H1 (cell line): ENCODE results near the gene VARS2. TPM values are rescaled to one million over a fixed set of nuclear protein-coding genes. Genes with fewer than 3 reads are reported as not detected.

Experiments
- CTCF ChIA-PET: fragments of 300-600 bp; sonication (Branson Sonifier 250); formaldehyde crosslinking; loops from one replicate; lab custom pipeline; 2021; ENCODE audit not compliant: partially characterized antibody; lab: Charles Lee
- POLR2A ChIA-PET: fragments of 300-600 bp; sonication (Branson Sonifier 250); formaldehyde crosslinking; loops from one replicate; lab custom pipeline; 2021; ENCODE audit warnings: inconsistent platforms; ENCODE audit not compliant: partially characterized antibody; lab: Charles Lee
- DNase-seq, 2 experiments: peaks; one replicate each; pipeline versions ENCODE4 v3.0.0 to v3.0.0-alpha.2; 2010 to 2022; ENCODE audit warnings: low spot score in 2 of 2, low read depth in 1 of 2, mixed read lengths in 1 of 2
- FAIRE-seq: peaks from 2 replicates; lab custom pipeline; 2011; peaks lifted over from hg19 to GRCh38; lab: Jason Lieb, UNC
- H2AFZ ChIP-seq: 2 replicates; pipeline ENCODE4 v1.8.1; 2012; ENCODE audit warnings: low read length, inconsistent platforms
- H2AK5ac ChIP-seq: 2 replicates; pipeline ENCODE4 v1.6.1; 2013; ENCODE audit warnings: low read depth, low read length
- H2BK120ac ChIP-seq: replicated peaks from 2 replicates; pipeline ENCODE3; 2013; ENCODE audit warnings: low read depth, low read length, inconsistent platforms
- H2BK12ac ChIP-seq: 2 replicates; pipeline ENCODE4 v1.6.1; 2013; ENCODE audit warnings: low read depth, low read length
- H2BK15ac ChIP-seq: 2 replicates; pipeline ENCODE4 v1.6.1; 2013; ENCODE audit warnings: low read length
- H2BK20ac ChIP-seq: 2 replicates; pipeline ENCODE4 v1.6.1; 2013; ENCODE audit warnings: low read length
- H2BK5ac ChIP-seq: 2 replicates; pipeline ENCODE4 v1.6.1; 2013; ENCODE audit warnings: low read depth, low read length
- H3K14ac ChIP-seq: 2 replicates; pipeline ENCODE4 v1.6.1; 2013; ENCODE audit warnings: inconsistent platforms; ENCODE audit not compliant: insufficient read length
- H3K18ac ChIP-seq: 2 replicates; pipeline ENCODE4 v1.6.1; 2013; ENCODE audit warnings: low read length; ENCODE audit errors: extremely low read depth
- H3K23ac ChIP-seq: 2 replicates; pipeline ENCODE4 v1.6.1; 2013; ENCODE audit warnings: inconsistent platforms; ENCODE audit not compliant: insufficient read length
- H3K23me2 ChIP-seq: 2 replicates; pipeline ENCODE4 v1.6.1; 2013; ENCODE audit warnings: low read depth, low read length
- H3K27ac ChIP-seq: 2 replicates; pipeline ENCODE4 v1.6.1; 2011; ENCODE audit warnings: low read depth, low read length, inconsistent platforms
- H3K27me3 ChIP-seq, 4 experiments: replicated peaks in 1 of 4; 1 replicate in 1 of 4; 2 replicates in 3 of 4; pipeline versions ENCODE4 v1.6.1 to v1.8.1; 2011 to 2013; ENCODE audit warnings: low read length in 3 of 4, mild to moderate bottlenecking in 3 of 4, inconsistent platforms in 2 of 4, mixed read lengths in 2 of 4, moderate library complexity in 1 of 4; ENCODE audit not compliant: control insufficient read depth in 3 of 4, insufficient read depth in 3 of 4; ENCODE audit errors: extremely low read depth in 1 of 4
- H3K36me3 ChIP-seq, 4 experiments: 2 replicates each; pipeline versions ENCODE4 v1.6.1 to v1.8.1; 2011 to 2013; ENCODE audit warnings: mild to moderate bottlenecking in 4 of 4, low read length in 3 of 4, moderate library complexity in 2 of 4, control low read depth in 1 of 4, inconsistent platforms in 1 of 4; ENCODE audit not compliant: insufficient read depth in 4 of 4, control insufficient read depth in 2 of 4
- H3K4ac ChIP-seq: replicated peaks from 2 replicates; pipeline ENCODE3; 2013; ENCODE audit warnings: low read length, low read depth, mixed read lengths, inconsistent platforms; ENCODE audit not compliant: insufficient read length
- H3K4me1 ChIP-seq, 4 experiments: replicated peaks in 1 of 4; 1 replicate in 1 of 4; 2 replicates in 3 of 4; pipeline versions ENCODE4 v1.6.1 to v1.8.1; 2011 to 2013; ENCODE audit warnings: low read length in 3 of 4, inconsistent platforms in 2 of 4, mixed read lengths in 1 of 4; ENCODE audit not compliant: insufficient read depth in 4 of 4, control insufficient read depth in 3 of 4
- H3K4me2 ChIP-seq, 2 experiments: 2 replicates each; pipeline versions ENCODE4 v1.6.1 to v1.8.1; 2011 to 2013; ENCODE audit warnings: low read depth in 2 of 2, low read length in 2 of 2, control low read depth in 1 of 2, inconsistent platforms in 1 of 2, mild to moderate bottlenecking in 1 of 2; ENCODE audit not compliant: insufficient read depth in 1 of 2
- H3K4me3 ChIP-seq, 4 experiments: fragments of 200-600, 300-600 bp in 1 of 4; sonication (generic), shearing (Covaris generic), sonication (Bioruptor Twin) in 1 of 4; 2 replicates each; pipeline versions ENCODE4 v1.5.1 to v1.8.1; 2011 to 2016; ENCODE audit warnings: low read length in 4 of 4, low read depth in 3 of 4, control low read depth in 2 of 4, inconsistent platforms in 2 of 4, mild to moderate bottlenecking in 2 of 4, mixed read lengths in 1 of 4, moderate library complexity in 1 of 4; ENCODE audit not compliant: insufficient read depth in 2 of 4; ENCODE audit errors: extremely low read depth in 1 of 4
- H3K56ac ChIP-seq: replicated peaks from 2 replicates; pipeline ENCODE3; 2013; ENCODE audit warnings: low read depth, mild to moderate bottlenecking, mixed read lengths, low read length, inconsistent platforms; ENCODE audit not compliant: insufficient read length
- H3K79me1 ChIP-seq: 2 replicates; pipeline ENCODE4 v1.6.1; 2013; ENCODE audit warnings: low read depth, low read length, control low read depth
- H3K79me2 ChIP-seq, 2 experiments: 2 replicates each; pipeline versions ENCODE4 v1.6.1 to v1.8.1; 2012 to 2013; ENCODE audit warnings: low read length in 2 of 2, mild to moderate bottlenecking in 2 of 2, inconsistent platforms in 1 of 2; ENCODE audit not compliant: insufficient read depth in 2 of 2, control insufficient read depth in 1 of 2
- H3K9ac ChIP-seq, 4 experiments: replicated peaks in 1 of 4; 1 replicate in 1 of 4; 2 replicates in 3 of 4; pipeline versions ENCODE4 v1.6.1 to v1.8.1; 2011 to 2013; ENCODE audit warnings: low read depth in 3 of 4, low read length in 3 of 4, control low read depth in 2 of 4, mild to moderate bottlenecking in 2 of 4, moderate library complexity in 2 of 4, inconsistent platforms in 1 of 4; ENCODE audit errors: extremely low read depth in 1 of 4
- H3K9me3 ChIP-seq, 2 experiments: 2 replicates each; pipeline versions ENCODE4 v1.6.1 to v1.8.1; 2012 to 2013; ENCODE audit warnings: mild to moderate bottlenecking in 2 of 2, moderate library complexity in 2 of 2, control low read depth in 1 of 2, inconsistent platforms in 1 of 2, low read depth in 1 of 2, low read length in 1 of 2, mixed read lengths in 1 of 2; ENCODE audit not compliant: insufficient read depth in 2 of 2
- H4K20me1 ChIP-seq, 2 experiments: replicated peaks in 1 of 2; 2 replicates each; pipeline versions ENCODE3 to v1.8.1; 2011 to 2013; ENCODE audit warnings: inconsistent platforms in 2 of 2, low read length in 2 of 2, mild to moderate bottlenecking in 1 of 2; ENCODE audit not compliant: insufficient read depth in 2 of 2, control insufficient read depth in 1 of 2
- H4K5ac ChIP-seq: 2 replicates; pipeline ENCODE4 v1.6.1; 2013; ENCODE audit warnings: low read length, low read depth, mixed read lengths, inconsistent platforms; ENCODE audit not compliant: insufficient read length
- H4K8ac ChIP-seq: 2 replicates; pipeline ENCODE4 v1.8.0; 2013; ENCODE audit warnings: mild to moderate bottlenecking, moderate library complexity, low read length, inconsistent platforms; ENCODE audit not compliant: insufficient read depth; ENCODE audit errors: extremely low read depth
- H4K91ac ChIP-seq: replicated peaks from 2 replicates; pipeline ENCODE3; 2013; ENCODE audit warnings: low read length, mixed read lengths, inconsistent platforms; ENCODE audit not compliant: insufficient read length
- ATF3 ChIP-seq: IDR thresholded peaks from 2 replicates; pipeline ENCODE4 v1.6.1; 2011; ENCODE audit warnings: low read depth, mild to moderate bottlenecking, low read length; ENCODE audit not compliant: insufficient read depth
- BCL11A ChIP-seq, 2 experiments: IDR thresholded peaks; one replicate each; pipeline ENCODE4 v1.6.1; 2011; ENCODE audit warnings: low read depth in 2 of 2, low read length in 2 of 2, mild to moderate bottlenecking in 2 of 2
- CREB1 ChIP-seq: IDR thresholded peaks from 2 replicates; pipeline ENCODE4 v1.6.1; 2012; ENCODE audit warnings: inconsistent platforms
- E2F6 ChIP-seq: IDR thresholded peaks from 2 replicates; pipeline ENCODE4 v1.6.1; 2012; ENCODE audit warnings: inconsistent platforms
- EP300 ChIP-seq, 2 experiments: IDR thresholded peaks; 1 replicate in 1 of 2; 2 replicates in 1 of 2; pipeline ENCODE4 v1.6.1; 2011 to 2012; ENCODE audit warnings: low read depth in 2 of 2, low read length in 2 of 2, mild to moderate bottlenecking in 2 of 2, borderline replicate concordance in 1 of 2, inconsistent platforms in 1 of 2, moderate library complexity in 1 of 2
- NANOG ChIP-seq: IDR thresholded peaks from 2 replicates; pipeline ENCODE4 v1.6.1; 2011; ENCODE audit warnings: low read length, low read depth, mild to moderate bottlenecking, inconsistent platforms; ENCODE audit not compliant: insufficient read depth, poor library complexity, severe bottlenecking
- RXRA ChIP-seq: IDR thresholded peaks from 2 replicates; pipeline ENCODE4 v1.6.1; 2011; ENCODE audit warnings: low read depth, mild to moderate bottlenecking, low read length, moderate library complexity; ENCODE audit not compliant: insufficient read depth
- SP2 ChIP-seq: IDR thresholded peaks from 2 replicates; pipeline ENCODE4 v1.6.1; 2012; ENCODE audit warnings: mild to moderate bottlenecking, low read length, inconsistent platforms
- SRF ChIP-seq: IDR thresholded peaks from 2 replicates; pipeline ENCODE4 v1.6.1; 2011; ENCODE audit warnings: mild to moderate bottlenecking, low read depth, low read length, moderate library complexity
- TAF7 ChIP-seq: optimal IDR thresholded peaks from 2 replicates; pipeline ENCODE3; 2011; ENCODE audit warnings: low read depth, mild to moderate bottlenecking, inconsistent platforms, low read length, moderate library complexity, borderline replicate concordance
- TBP ChIP-seq: IDR thresholded peaks from 2 replicates; pipeline ENCODE4 v1.6.1; 2011; ENCODE audit warnings: low read depth, low read length, improper control_type of control experiment
- WGBS, 2 experiments: shearing (Covaris generic) in 1 of 2; methylation state at CpG; one replicate each; pipeline versions ENCODE4 v1.1.6 to v1.1.7; 2013 to 2015; ENCODE audit warnings: low lambda C conversion rate in 2 of 2, mixed read lengths in 2 of 2, inconsistent platforms in 1 of 2, low coverage in 1 of 2, missing lambda C conversion rate in 1 of 2; ENCODE audit not compliant: insufficient replicate concordance in 2 of 2, insufficient coverage in 1 of 2, insufficient read length in 1 of 2; ENCODE audit errors: extremely low coverage in 1 of 2, missing lambda C conversion rate in 1 of 2; 5-methylcytosine and 5-hydroxymethylcytosine counted together
- polyA plus RNA-seq, 7 experiments: library from polyadenylated mRNA; depleted of rRNA in 3 of 7; stranded (reverse) in 5 of 7; unstranded in 2 of 7; fragments of >200 nt in 5 of 7; fragments of 200-250 nt in 2 of 7; gene quantifications; 1 replicate in 5 of 7; 2 replicates in 1 of 7; 4 replicates in 1 of 7; pipeline versions ENCODE4 v1.2.1 to v1.2.3, GENCODE V29; 2011 to 2013; ENCODE audit warnings: missing spikeins in 2 of 7, mixed read lengths in 2 of 7
- total RNA-seq: library from RNA; stranded (reverse); fragmentation: NEBNext Ultra II Directional; extraction: Animal tissue kit (Norgen Biotek cat#: 25700); gene quantifications from 2 replicates; pipeline ENCODE4 v1.2.1, GENCODE V29; 2021
- TF ChIP-seq, protein P1 (sequence below): IDR thresholded peaks from 2 replicates; pipeline ENCODE4 v1.6.1; 2012; ENCODE audit warnings: inconsistent platforms

VARS2 gene
- total and polyA plus RNA-seq, 2 of the 8 experiments (the other 6 are each of a cell fraction or from before 2014, with no cell fraction given): 26.8 to 47.7 TPM

- H2BK120ac ChIP-seq: no peak overlapping the region
- peaks cover 3 to 49% of the 10 kb centered on the region in 2 experiments for H3K79me2 ChIP-seq
- H3K14ac ChIP-seq: no peak overlapping the region
- H3K23me2 ChIP-seq: peaks cover 8% of the 10 kb centered on the region; the same call in 1 of the 2 replicates
- no peaks in the 10 kb centered on the region for H3K9me3 ChIP-seq
- H3K9ac ChIP-seq: no peak overlapping the region
- H3K27ac ChIP-seq: no peak overlapping the region
- H4K5ac ChIP-seq: no peak overlapping the region
- DNase-seq (no peak), FAIRE-seq (no peak)
- CTCF ChIA-PET: interaction anchor here (1.0 to 29.0 kb wide), 7 partner anchors 9 to 160 kb away, joined by 3 to 610 read pairs (median 9); partner anchors contain the start of genes MUCL3 and VARS2
- H3K4ac ChIP-seq: no peak overlapping the region
- POLR2A ChIA-PET: interaction anchor here (0.9 to 19.5 kb wide), 3 partner anchors 15 to 147 kb away, joined by 3 to 452 read pairs (median 4); partner anchors contain the start of gene IER3
- H3K79me1 ChIP-seq: peaks cover 14% of the 10 kb centered on the region
- H2AFZ ChIP-seq: no peak overlapping the region
- no peak overlapping the region for H2AK5ac ChIP-seq
- no peak overlapping the region for H3K4me2 ChIP-seq
- H3K23ac ChIP-seq: no peak overlapping the region
- H2BK20ac ChIP-seq: no peak overlapping the region
- no peak overlapping the region for H3K56ac ChIP-seq
- no peak overlapping the region for H3K18ac ChIP-seq
- H3K27me3 ChIP-seq: no peaks in the 10 kb centered on the region
- H2BK15ac ChIP-seq: no peak overlapping the region
- peaks cover 6 to 33% of the 10 kb centered on the region in 2 experiments for H4K20me1 ChIP-seq
- peaks cover 41 to 78% (median 63%) of the 10 kb centered on the region in 4 experiments for H3K36me3 ChIP-seq
- H4K8ac ChIP-seq: no peak overlapping the region
- 94% methylated on average over 4 of the region's 4 CpGs; no CpG with 5 or more reads in 1 of the 2 experiments for WGBS, 2 experiments
- H2BK5ac ChIP-seq: 0 out of 2 replicates have a peak overlapping the region, but pooled peaks have one; percentile 52
- no peak overlapping the region for H3K4me3 ChIP-seq
- H4K91ac ChIP-seq: no peak overlapping the region
- peaks cover 6 to 15% (median 9%) of the 10 kb centered on the region in 4 experiments for H3K4me1 ChIP-seq
- no peak overlapping the region for H2BK12ac ChIP-seq
- TF ChIP-seq, protein P1, sequence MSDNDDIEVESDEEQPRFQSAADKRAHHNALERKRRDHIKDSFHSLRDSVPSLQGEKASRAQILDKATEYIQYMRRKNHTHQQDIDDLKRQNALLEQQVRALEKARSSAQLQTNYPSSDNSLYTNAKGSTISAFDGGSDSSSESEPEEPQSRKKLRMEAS: no peak
- TF ChIP-seq SP2 (no peak), ATF3 (no peak), TBP (no peak), BCL11A (IDR thresholded peaks at IDR 0.05; ENCODE audit: low read depth in 2 of 2, low read length in 2 of 2) (no peak), TAF7 (no peak), RXRA (no peak), SRF (no peak), EP300 (IDR thresholded peaks at IDR 0.05; ENCODE audit: borderline replicate concordance in 1 of 2, low read depth in 2 of 2, low read length in 2 of 2) (no peak), E2F6 (no peak), CREB1 (no peak), NANOG (no peak)
Observed at GRCh38 chr6:30891450-30891723, 22.7 kb upstream of the VARS2 start.
